ENCODE results near the gene CLCF1. TPM values are rescaled to one million over a fixed set of nuclear protein-coding genes. Genes with fewer than 3 reads are reported as not detected.

Gene CLCF1
- polyA plus RNA-seq, 1 donor (not counting 4 experiments of a cell fraction or from before 2014, with no cell fraction given), result 2.7 TPM

DNA sequence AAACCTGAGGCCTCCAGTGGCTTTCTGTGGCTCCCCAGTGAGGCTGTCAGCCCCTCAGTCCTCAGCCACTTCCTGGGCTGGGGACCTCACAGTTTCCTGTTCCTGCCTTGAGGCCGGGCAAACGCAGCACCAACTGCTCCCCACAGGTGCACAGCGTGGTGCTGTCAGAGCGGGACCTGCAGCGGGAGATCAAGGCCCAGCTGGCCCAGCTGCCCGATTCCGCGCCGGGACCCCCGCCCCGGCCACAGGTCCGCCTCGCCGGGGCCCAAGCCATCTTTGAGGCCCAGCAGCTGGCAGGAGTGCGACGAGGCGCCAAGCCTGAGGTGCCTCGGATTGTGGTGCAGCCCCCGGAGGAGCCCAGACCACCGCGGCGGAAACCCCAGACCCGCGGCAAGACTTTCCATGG, 35.9 kb upstream of the CLCF1 start:
- H3K27me3 ChIP-seq (ENCODE audit: control insufficient read depth, extremely low read depth, insufficient read depth, low read length), result peaks cover 6% of the 10 kb centered on the region

DNA sequence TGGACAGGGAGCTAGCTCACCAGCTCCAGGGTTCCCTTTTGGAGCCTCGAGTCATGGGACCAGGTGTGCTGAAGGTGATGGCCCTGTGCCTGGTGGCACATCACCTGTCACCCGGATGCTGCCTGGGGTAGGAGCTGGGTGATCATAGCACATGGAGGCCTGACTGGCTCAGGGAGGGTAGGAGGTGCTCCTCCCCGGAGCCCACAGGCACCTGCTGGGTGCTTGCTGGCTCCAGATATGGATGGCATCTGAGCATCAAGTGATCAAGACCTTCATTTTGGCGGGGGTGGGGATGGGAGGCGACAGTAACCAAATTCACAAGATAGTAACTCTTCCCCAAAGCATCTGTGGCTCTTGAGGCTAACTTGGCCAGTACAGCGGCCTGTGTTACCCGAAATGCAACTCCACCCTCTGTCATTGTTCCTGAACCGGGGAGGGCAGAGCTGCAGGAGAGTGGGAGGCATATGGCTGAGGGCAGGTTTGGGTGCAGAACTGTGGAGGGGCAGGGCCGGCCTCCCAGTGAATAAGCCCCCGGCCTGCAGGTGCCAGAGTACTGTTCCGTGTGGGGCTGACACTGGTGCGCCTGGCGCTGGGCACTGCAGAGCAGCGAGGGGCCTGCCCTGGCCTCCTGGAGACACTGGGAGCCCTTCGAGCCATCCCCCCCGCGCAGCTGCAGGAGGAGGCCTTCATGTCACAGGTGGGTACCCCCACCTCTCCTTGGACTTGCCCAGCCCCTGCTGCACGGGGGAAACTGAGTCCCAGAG, 35.2 kb upstream of the CLCF1 start:
- Histone ChIP-seq H2AFZ (ENCODE audit: control insufficient read depth, low read length) (no peak overlapping the region), H3K27ac (ENCODE audit: control insufficient read depth, insufficient read depth, low read length) (no peak overlapping the region), H3K9me1 (ENCODE audit: control insufficient read depth, extremely low read depth, insufficient read depth, low read length) (no peaks in the 10 kb centered on the region), H3K9ac (ENCODE audit: control insufficient read depth, extremely low read depth, insufficient read depth, low read length) (no peak overlapping the region), H3K36me3 (ENCODE audit: control insufficient read depth in 2 of 2, extremely low read depth in 1 of 2, insufficient read depth in 2 of 2, low read length in 2 of 2) (no peaks in the 10 kb centered on the region), H3K4me2 (ENCODE audit: control insufficient read depth, extremely low read depth, insufficient read depth, low read depth, low read length) (no peak overlapping the region), H3K4me1 (ENCODE audit: control insufficient read depth, extremely low read depth, insufficient read depth, low read length) (no peaks in the 10 kb centered on the region), H3K27me3 (ENCODE audit: control insufficient read depth, extremely low read depth, insufficient read depth, low read length) (peaks cover 6% of the 10 kb centered on the region), H4K20me1 (ENCODE audit: control insufficient read depth, extremely low read depth, insufficient read depth, low read length) (no peaks in the 10 kb centered on the region), H3K9me3 (ENCODE audit: control insufficient read depth, low read depth, low read length) (no peaks in the 10 kb centered on the region), H3K79me2 (ENCODE audit: control insufficient read depth, insufficient read depth, low read length) (no peaks in the 10 kb centered on the region), H3K4me3 (ENCODE audit: control insufficient read depth in 2 of 3, extremely low read depth in 1 of 3, insufficient read depth in 2 of 3, low read depth in 1 of 3, low read length in 3 of 3) (no peak overlapping the region)
- FAIRE-seq (no peak), DNase-seq (ENCODE audit: low read depth, low spot score) (no peak)
- dilution Hi-C loops (cut with MboI; ENCODE audit: extremely low pct_ligation_motif_present, low sequenced_read_pairs), result no loop called here
- TF ChIP-seq, protein P1, sequence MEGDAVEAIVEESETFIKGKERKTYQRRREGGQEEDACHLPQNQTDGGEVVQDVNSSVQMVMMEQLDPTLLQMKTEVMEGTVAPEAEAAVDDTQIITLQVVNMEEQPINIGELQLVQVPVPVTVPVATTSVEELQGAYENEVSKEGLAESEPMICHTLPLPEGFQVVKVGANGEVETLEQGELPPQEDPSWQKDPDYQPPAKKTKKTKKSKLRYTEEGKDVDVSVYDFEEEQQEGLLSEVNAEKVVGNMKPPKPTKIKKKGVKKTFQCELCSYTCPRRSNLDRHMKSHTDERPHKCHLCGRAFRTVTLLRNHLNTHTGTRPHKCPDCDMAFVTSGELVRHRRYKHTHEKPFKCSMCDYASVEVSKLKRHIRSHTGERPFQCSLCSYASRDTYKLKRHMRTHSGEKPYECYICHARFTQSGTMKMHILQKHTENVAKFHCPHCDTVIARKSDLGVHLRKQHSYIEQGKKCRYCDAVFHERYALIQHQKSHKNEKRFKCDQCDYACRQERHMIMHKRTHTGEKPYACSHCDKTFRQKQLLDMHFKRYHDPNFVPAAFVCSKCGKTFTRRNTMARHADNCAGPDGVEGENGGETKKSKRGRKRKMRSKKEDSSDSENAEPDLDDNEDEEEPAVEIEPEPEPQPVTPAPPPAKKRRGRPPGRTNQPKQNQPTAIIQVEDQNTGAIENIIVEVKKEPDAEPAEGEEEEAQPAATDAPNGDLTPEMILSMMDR (optimal IDR thresholded peaks at IDR 0.05 in 1 of 3, IDR thresholded peaks at IDR 0.05 in 1 of 3, conservative IDR thresholded peaks at IDR 0.05 in 1 of 3; ENCODE audit: extremely low read depth in 1 of 3, insufficient read depth in 2 of 3, low read length in 3 of 3), result no peak
- no peak for TF ChIP-seq EZH2 (IDR thresholded peaks at IDR 0.05; ENCODE audit: low read length)

More for the DNA sequence above, 35.9 kb upstream of the CLCF1 start:
- FAIRE-seq, result no peak
- Histone ChIP-seq H3K4me3 (ENCODE audit: control insufficient read depth in 2 of 3, extremely low read depth in 1 of 3, insufficient read depth in 2 of 3, low read depth in 1 of 3, low read length in 3 of 3) (no peak overlapping the region), H3K9me1 (ENCODE audit: control insufficient read depth, extremely low read depth, insufficient read depth, low read length) (no peaks in the 10 kb centered on the region), H3K79me2 (ENCODE audit: control insufficient read depth, insufficient read depth, low read length) (no peaks in the 10 kb centered on the region), H3K4me1 (ENCODE audit: control insufficient read depth, extremely low read depth, insufficient read depth, low read length) (no peaks in the 10 kb centered on the region), H3K36me3 (ENCODE audit: control insufficient read depth in 2 of 2, extremely low read depth in 1 of 2, insufficient read depth in 2 of 2, low read length in 2 of 2) (no peaks in the 10 kb centered on the region), H3K9ac (ENCODE audit: control insufficient read depth, extremely low read depth, insufficient read depth, low read length) (no peak overlapping the region), H2AFZ (ENCODE audit: control insufficient read depth, low read length) (no peak overlapping the region), H3K4me2 (ENCODE audit: control insufficient read depth, extremely low read depth, insufficient read depth, low read depth, low read length) (no peak overlapping the region), H4K20me1 (ENCODE audit: control insufficient read depth, extremely low read depth, insufficient read depth, low read length) (no peaks in the 10 kb centered on the region), H3K27ac (ENCODE audit: control insufficient read depth, insufficient read depth, low read length) (no peak overlapping the region), H3K9me3 (ENCODE audit: control insufficient read depth, low read depth, low read length) (no peaks in the 10 kb centered on the region)
- dilution Hi-C loops (cut with MboI; ENCODE audit: extremely low pct_ligation_motif_present, low sequenced_read_pairs), result no loop called here
- DNase-seq (ENCODE audit: low read depth, low spot score), result no peak
- TF ChIP-seq EZH2 (IDR thresholded peaks at IDR 0.05; ENCODE audit: low read length), result no peak
- TF ChIP-seq, protein P1 (optimal IDR thresholded peaks at IDR 0.05 in 1 of 3, IDR thresholded peaks at IDR 0.05 in 1 of 3, conservative IDR thresholded peaks at IDR 0.05 in 1 of 3; ENCODE audit: extremely low read depth in 1 of 3, insufficient read depth in 2 of 3, low read length in 3 of 3), result no peak

All from keratinocyte (primary cell).